Caki2 (cell line): ENCODE results near the gene ZKSCAN3. TPM values are rescaled to one million over a fixed set of nuclear protein-coding genes. Genes with fewer than 3 reads are reported as not detected.
"Not testable (repeated sequence)": the region's sequence is repeated elsewhere in the genome, so short reads cannot be mapped to it uniquely, and the experiment has no call there.

Experiments
- DNase-seq: peaks from one replicate; pipeline ENCODE4 v3.0.0-alpha.2; 2015; ENCODE audit warnings: low read depth
- in situ Hi-C: cut with HindIII; loops from 2 replicates; pipeline ENCODE4 v1.10.0; 2016; ENCODE audit warnings: low sequenced_read_pairs, low pct_unique_long_range_greater_than_20kb, mixed read lengths
- total RNA-seq: library from RNA; depleted of rRNA; stranded (reverse); fragments of >200 nt; shearing (Covaris generic); gene quantifications from 2 replicates; pipeline ENCODE4 v1.2.3, GENCODE V29; 2014; ENCODE audit warnings: low replicate concordance

Gene ZKSCAN3
- total RNA-seq, 1 experiment from 2014 or later, result 5.9 TPM

GRCh38 chr6:28336284-28337120 is 13.2 kb upstream of the ZKSCAN3 start:
- in situ Hi-C loops, result no loop called here
- DNase-seq, result peak; percentile 31

- in situ Hi-C loops, result no loop called here
- DNase-seq, result no peak
These were observed 12.6 kb upstream of the ZKSCAN3 start for GRCh38 chr6:28337121-28337520.

- in situ Hi-C loops, result no loop called here
- DNase-seq, result no peak
These were observed 9.2 kb upstream of the ZKSCAN3 start for GRCh38 chr6:28340310-28341095.

- no peak for DNase-seq
- in situ Hi-C loops, result no loop called here
These were observed 5.7 kb upstream of the ZKSCAN3 start for GRCh38 chr6:28343898-28344677.

GRCh38 chr6:28345201-28345600 is 4.5 kb upstream of the ZKSCAN3 start:
- in situ Hi-C loops, result no loop called here
- DNase-seq, result no peak

GRCh38 chr6:28347119-28347518 is 2.6 kb upstream of the ZKSCAN3 start:
- DNase-seq, result no peak
- in situ Hi-C loops, result no loop called here

GRCh38 chr6:28349344-28349891 is 329 bp upstream of the ZKSCAN3 start:
- in situ Hi-C loops, result no loop called here
- DNase-seq, result no peak

GRCh38 chr6:28351087-28351486 is 1.3 kb downstream of the ZKSCAN3 start:
- in situ Hi-C loops, result no loop called here
- peak; percentile 47 for DNase-seq

- peak; percentile 43 for DNase-seq
- in situ Hi-C loops, result no loop called here
These were observed 1.8 kb downstream of the ZKSCAN3 start for GRCh38 chr6:28351493-28351925.

GRCh38 chr6:28353356-28353755 is 3.6 kb downstream of the ZKSCAN3 start:
- DNase-seq, result peak; percentile 29
- in situ Hi-C loops, result no loop called here

- in situ Hi-C loops, result no loop called here
- DNase-seq, result peak; percentile 86
These were observed 4.4 kb downstream of the ZKSCAN3 start for GRCh38 chr6:28353981-28354676.

GRCh38 chr6:28354688-28355554 is 5.2 kb downstream of the ZKSCAN3 start:
- peak; percentile 26 for DNase-seq
- in situ Hi-C loops, result no loop called here

- in situ Hi-C loops, result no loop called here
- peak; percentile 92 for DNase-seq
These were observed 6.3 kb downstream of the ZKSCAN3 start for GRCh38 chr6:28355743-28356665.

GRCh38 chr6:28356666-28357020 is 6.9 kb downstream of the ZKSCAN3 start:
- DNase-seq, result no peak
- in situ Hi-C loops, result no loop called here

- no peak for DNase-seq
- in situ Hi-C loops, result no loop called here
These were observed 7.3 kb downstream of the ZKSCAN3 start for GRCh38 chr6:28357036-28357435.

GRCh38 chr6:28359562-28359961 is 9.8 kb downstream of the ZKSCAN3 start:
- DNase-seq, in situ Hi-C loops: not testable (repeated sequence)
